ENCODE results near the gene AICDA. TPM values are rescaled to one million over a fixed set of nuclear protein-coding genes. Genes with fewer than 3 reads are reported as not detected.

The AICDA gene
- total and polyA plus RNA-seq, 10 of the 15 experiments (the other 5 are each of a cell fraction or from before 2014, with no cell fraction given), result 9.4 to 24.9 (median 16.6) TPM

DNA sequence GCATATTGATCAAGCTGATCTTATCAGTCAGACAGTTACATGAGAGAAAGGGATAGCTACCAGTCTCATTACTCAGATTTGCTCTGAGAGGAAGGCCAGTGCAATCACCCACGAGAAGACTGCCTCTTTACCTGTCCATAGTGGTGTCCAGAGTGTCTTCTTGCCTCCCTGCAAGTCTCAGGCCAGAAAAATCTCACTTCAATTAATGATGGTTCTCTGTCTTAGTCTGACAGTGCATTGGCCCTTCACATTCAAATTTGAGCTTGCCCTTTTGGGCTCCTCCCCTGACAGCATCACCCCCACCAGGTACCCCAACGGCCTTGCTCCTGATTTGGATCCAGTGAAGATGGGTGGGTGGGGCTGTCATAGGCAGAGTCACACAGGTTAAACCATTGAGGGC lies at the start of gene AICDA (continued):
- TF ChIP-seq BHLHE40 (IDR thresholded peaks at IDR 0.05; ENCODE audit: borderline replicate concordance in 1 of 2, low read depth in 2 of 2, low read length in 1 of 2) (no peak), PML (IDR thresholded peaks at IDR 0.05; ENCODE audit: low read length) (peak; percentile 69), CREB1 (IDR thresholded peaks at IDR 0.05; ENCODE audit: low read depth) (no peak), TCF7 (IDR thresholded peaks at IDR 0.05; ENCODE audit: borderline replicate concordance) (no peak), SREBF2 (IDR thresholded peaks at IDR 0.05; ENCODE audit: low read length) (no peak), SUPT20H (IDR thresholded peaks at IDR 0.05; ENCODE audit: borderline replicate concordance, control insufficient read depth, low read depth, low read length) (no peak)
- TF ChIP-seq, protein P1, sequence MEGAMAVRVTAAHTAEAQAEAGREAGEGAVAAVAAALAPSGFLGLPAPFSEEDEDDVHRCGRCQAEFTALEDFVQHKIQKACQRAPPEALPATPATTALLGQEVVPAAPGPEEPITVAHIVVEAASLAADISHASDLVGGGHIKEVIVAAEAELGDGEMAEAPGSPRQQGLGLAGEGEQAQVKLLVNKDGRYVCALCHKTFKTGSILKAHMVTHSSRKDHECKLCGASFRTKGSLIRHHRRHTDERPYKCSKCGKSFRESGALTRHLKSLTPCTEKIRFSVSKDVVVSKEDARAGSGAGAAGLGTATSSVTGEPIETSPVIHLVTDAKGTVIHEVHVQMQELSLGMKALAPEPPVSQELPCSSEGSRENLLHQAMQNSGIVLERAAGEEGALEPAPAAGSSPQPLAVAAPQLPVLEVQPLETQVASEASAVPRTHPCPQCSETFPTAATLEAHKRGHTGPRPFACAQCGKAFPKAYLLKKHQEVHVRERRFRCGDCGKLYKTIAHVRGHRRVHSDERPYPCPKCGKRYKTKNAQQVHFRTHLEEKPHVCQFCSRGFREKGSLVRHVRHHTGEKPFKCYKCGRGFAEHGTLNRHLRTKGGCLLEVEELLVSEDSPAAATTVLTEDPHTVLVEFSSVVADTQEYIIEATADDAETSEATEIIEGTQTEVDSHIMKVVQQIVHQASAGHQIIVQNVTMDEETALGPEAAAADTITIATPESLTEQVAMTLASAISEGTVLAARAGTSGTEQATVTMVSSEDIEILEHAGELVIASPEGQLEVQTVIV (IDR thresholded peaks at IDR 0.05; ENCODE audit: borderline replicate concordance, partially characterized antibody), result no peak

DNA sequence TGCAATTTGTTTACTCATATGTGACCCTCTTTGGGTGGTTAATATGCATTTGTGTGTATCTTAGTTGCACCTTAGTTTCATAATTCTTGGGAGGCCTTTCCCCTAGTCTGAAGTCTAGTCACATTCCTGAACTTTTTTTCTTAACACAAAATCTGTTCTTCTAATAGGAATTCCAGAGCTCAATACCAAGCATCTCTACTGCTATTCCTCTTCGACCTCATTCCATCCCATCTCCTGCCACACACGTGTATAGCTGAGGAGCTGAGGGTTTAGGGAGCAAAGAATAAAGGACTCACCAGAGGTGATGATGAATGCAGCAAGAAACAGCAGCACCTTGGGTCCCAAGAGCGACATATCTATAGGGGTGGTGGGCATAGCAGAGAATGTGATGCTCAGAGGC lies 49.1 kb upstream of the AICDA start:
- Histone ChIP-seq H3K27me3 (replicated peaks in 1 of 2; ENCODE audit: control insufficient read depth in 2 of 2, insufficient read depth in 2 of 2, low read length in 1 of 2) (peaks cover 0 to 5% of the 10 kb centered on the region in 2 experiments; a peak in 2 of 4 replicates), H2AFZ (ENCODE audit: control insufficient read depth, low read depth, low read length) (no peak overlapping the region), H3K27ac (ENCODE audit: control insufficient read depth, insufficient read depth) (no peak overlapping the region), H3K4me1 (ENCODE audit: control insufficient read depth, insufficient read depth, low read length) (no peaks in the 10 kb centered on the region), H3K4me2 (ENCODE audit: control insufficient read depth, insufficient read depth) (no peak overlapping the region), H3K79me2 (ENCODE audit: control insufficient read depth, insufficient read depth, low read length) (no peaks in the 10 kb centered on the region), H3K4me3 (no peak overlapping the region), H4K20me1 (ENCODE audit: control insufficient read depth, insufficient read depth) (no peaks in the 10 kb centered on the region), H3K36me3 (ENCODE audit: control insufficient read depth in 2 of 2, insufficient read depth in 2 of 2, low read length in 1 of 2) (no peaks in the 10 kb centered on the region), H3K9ac (ENCODE audit: control insufficient read depth, insufficient read depth, low read length) (no peak overlapping the region), H3K9me3 (replicated peaks; ENCODE audit: control insufficient read depth, insufficient read depth, low read length) (no peaks in the 10 kb centered on the region; the same call in 2 of the 3 replicates)
- TF ChIP-seq POLR2AphosphoS5 (IDR thresholded peaks at IDR 0.05; ENCODE audit: low read length) (no peak), TCF3 (IDR thresholded peaks at IDR 0.05; ENCODE audit: borderline replicate concordance, insufficient read depth, low read depth, low read length) (no peak), MTA2 (IDR thresholded peaks at IDR 0.05; ENCODE audit: low read depth) (no peak), RB1 (IDR thresholded peaks at IDR 0.05; ENCODE audit: borderline replicate concordance) (no peak), SIX5 (IDR thresholded peaks at IDR 0.05; ENCODE audit: low read depth, low read length, severe bottlenecking) (no peak), RAD51 (IDR thresholded peaks at IDR 0.05) (no peak), NFXL1 (IDR thresholded peaks at IDR 0.05; ENCODE audit: borderline replicate concordance) (no peak), RFX5 (IDR thresholded peaks at IDR 0.05; ENCODE audit: low read depth, low read length) (no peak), TBL1XR1 (IDR thresholded peaks at IDR 0.05; ENCODE audit: low read depth, low read length) (no peak), NR2C1 (IDR thresholded peaks at IDR 0.05) (no peak), NFYA (IDR thresholded peaks at IDR 0.05; ENCODE audit: borderline replicate concordance, low read depth, low read length) (no peak), ESRRA (IDR thresholded peaks at IDR 0.05; ENCODE audit: low read length) (no peak), LARP7 (IDR thresholded peaks at IDR 0.05) (no peak)
- TF ChIP-seq, protein P2, sequence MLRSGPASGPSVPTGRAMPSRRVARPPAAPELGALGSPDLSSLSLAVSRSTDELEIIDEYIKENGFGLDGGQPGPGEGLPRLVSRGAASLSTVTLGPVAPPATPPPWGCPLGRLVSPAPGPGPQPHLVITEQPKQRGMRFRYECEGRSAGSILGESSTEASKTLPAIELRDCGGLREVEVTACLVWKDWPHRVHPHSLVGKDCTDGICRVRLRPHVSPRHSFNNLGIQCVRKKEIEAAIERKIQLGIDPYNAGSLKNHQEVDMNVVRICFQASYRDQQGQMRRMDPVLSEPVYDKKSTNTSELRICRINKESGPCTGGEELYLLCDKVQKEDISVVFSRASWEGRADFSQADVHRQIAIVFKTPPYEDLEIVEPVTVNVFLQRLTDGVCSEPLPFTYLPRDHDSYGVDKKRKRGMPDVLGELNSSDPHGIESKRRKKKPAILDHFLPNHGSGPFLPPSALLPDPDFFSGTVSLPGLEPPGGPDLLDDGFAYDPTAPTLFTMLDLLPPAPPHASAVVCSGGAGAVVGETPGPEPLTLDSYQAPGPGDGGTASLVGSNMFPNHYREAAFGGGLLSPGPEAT (IDR thresholded peaks at IDR 0.05; ENCODE audit: low read depth), result no peak
- ChIA-PET CTCF (interaction anchor here (1.1 kb wide), 1 partner anchor 9 kb away, joined by 3 read pairs; no protein-coding TSS in a partner anchor), POLR2A (no interaction called here), SMC1A (ENCODE audit: uncharacterized antibody, unreplicated experiment) (interaction anchor here (1.8 kb wide), 1 partner anchor 118 kb away, joined by 7 read pairs; no protein-coding TSS in a partner anchor), RAD21 (ENCODE audit: unreplicated experiment) (no interaction called here)
- in situ Hi-C loops (cut with MboI) (no loop called here), intact Hi-C loops (cut with micrococcal nuclease; ENCODE audit: unreplicated experiment) (loop anchor here (5.0 kb wide), 1 partner anchor 376 kb away; no protein-coding TSS in a partner anchor)
- ATAC-seq (no peak), DNase-seq (ENCODE audit: low read depth, low spot score) (no peak), FAIRE-seq (no peak)
- 62% methylated on average over 3 of the region's 3 CpGs for WGBS (ENCODE audit: insufficient coverage, insufficient replicate concordance, low lambda C conversion rate, missing lambda C conversion rate)
- no TSS peak for BruUV-seq (replicated peaks)

Measured in GM12878 (cell line).